ENCODE results near the gene PLPP4. TPM values are rescaled to one million over a fixed set of nuclear protein-coding genes. Genes with fewer than 3 reads are reported as not detected.

The PLPP4 gene
- polyA plus RNA-seq, 3 donors: not detected

DNA sequence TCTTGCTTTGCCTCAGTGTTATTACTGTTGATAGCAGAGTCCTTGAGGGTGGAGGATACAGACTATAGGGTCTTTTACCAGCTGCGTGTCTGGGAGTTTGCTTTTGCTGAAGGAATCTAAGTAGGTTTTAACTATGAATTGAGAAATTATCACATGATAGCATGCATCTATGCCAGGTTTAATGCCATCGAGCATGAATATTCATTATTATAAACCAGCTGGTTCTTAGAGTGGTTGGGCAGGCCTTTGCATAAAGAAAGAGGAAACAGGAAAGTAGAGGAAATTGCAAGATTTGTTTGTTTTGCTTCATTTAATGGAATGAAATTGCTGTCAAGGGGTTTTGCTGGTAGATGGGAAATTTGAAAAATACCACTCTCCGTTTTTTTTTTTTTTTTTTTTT, 70.7 kb downstream of the PLPP4 start:
- 100% methylated on average over 1 of the region's 3 CpGs for WGBS (ENCODE audit: insufficient coverage)
- H3K9ac ChIP-seq (ENCODE audit: insufficient read depth, low read length, poor library complexity, severe bottlenecking): no peak overlapping the region
- Mint-ChIP-seq H3K27ac (no peak overlapping the region), H3K9me3 (peaks cover 0 to 2% (median 0%) of the 10 kb centered on the region in 7 donors), H3K27me3 (ENCODE audit: low read depth in 3 of 3) (peaks cover 1 to 11% (median 7%) of the 10 kb centered on the region in 3 donors), H3K4me1 (no peaks in the 10 kb centered on the region), H3K36me3 (no peaks in the 10 kb centered on the region), H3K4me3 (no peak overlapping the region)
- no peak overlapping the region for H3K4me2 ChIP-seq (replicated peaks; ENCODE audit: extremely low read depth, low read length, poor library complexity, severe bottlenecking)
- intact Hi-C loops (cut with micrococcal nuclease): no loop called here
- H2AFZ ChIP-seq (ENCODE audit: insufficient read depth, low read depth, low read length, poor library complexity, severe bottlenecking): no peak overlapping the region
- no peak for DNase-seq
- no peaks in the 10 kb centered on the region for H3K4me1 ChIP-seq (ENCODE audit: control insufficient read depth in 1 of 2, insufficient read depth in 2 of 2, low read length in 2 of 2)
- no peak overlapping the region for H3K27ac ChIP-seq (ENCODE audit: low read depth in 1 of 2, low read length in 2 of 2)
- no peaks in the 10 kb centered on the region for H3K9me3 ChIP-seq (replicated peaks in 1 of 2; ENCODE audit: control insufficient read depth in 1 of 2, insufficient read depth in 1 of 2, low read length in 2 of 2)
- no peak overlapping the region for H3K4me3 ChIP-seq (replicated peaks in 1 of 3; ENCODE audit: low read depth in 2 of 3, low read length in 3 of 3)
- TF ChIP-seq, protein P1, sequence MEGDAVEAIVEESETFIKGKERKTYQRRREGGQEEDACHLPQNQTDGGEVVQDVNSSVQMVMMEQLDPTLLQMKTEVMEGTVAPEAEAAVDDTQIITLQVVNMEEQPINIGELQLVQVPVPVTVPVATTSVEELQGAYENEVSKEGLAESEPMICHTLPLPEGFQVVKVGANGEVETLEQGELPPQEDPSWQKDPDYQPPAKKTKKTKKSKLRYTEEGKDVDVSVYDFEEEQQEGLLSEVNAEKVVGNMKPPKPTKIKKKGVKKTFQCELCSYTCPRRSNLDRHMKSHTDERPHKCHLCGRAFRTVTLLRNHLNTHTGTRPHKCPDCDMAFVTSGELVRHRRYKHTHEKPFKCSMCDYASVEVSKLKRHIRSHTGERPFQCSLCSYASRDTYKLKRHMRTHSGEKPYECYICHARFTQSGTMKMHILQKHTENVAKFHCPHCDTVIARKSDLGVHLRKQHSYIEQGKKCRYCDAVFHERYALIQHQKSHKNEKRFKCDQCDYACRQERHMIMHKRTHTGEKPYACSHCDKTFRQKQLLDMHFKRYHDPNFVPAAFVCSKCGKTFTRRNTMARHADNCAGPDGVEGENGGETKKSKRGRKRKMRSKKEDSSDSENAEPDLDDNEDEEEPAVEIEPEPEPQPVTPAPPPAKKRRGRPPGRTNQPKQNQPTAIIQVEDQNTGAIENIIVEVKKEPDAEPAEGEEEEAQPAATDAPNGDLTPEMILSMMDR (IDR thresholded peaks at IDR 0.05): no peak
- no peaks in the 10 kb centered on the region for H3K79me2 ChIP-seq (ENCODE audit: insufficient read depth, low read length)
- no peaks in the 10 kb centered on the region for H3K27me3 ChIP-seq (ENCODE audit: control insufficient read depth in 2 of 2, insufficient read depth in 2 of 2, low read length in 2 of 2)
- no peaks in the 10 kb centered on the region for H3K36me3 ChIP-seq (replicated peaks in 1 of 2; ENCODE audit: control insufficient read depth in 1 of 2, insufficient read depth in 2 of 2, low read length in 2 of 2)
- no peaks in the 10 kb centered on the region for H4K20me1 ChIP-seq (ENCODE audit: insufficient read depth, low read length)

DNA sequence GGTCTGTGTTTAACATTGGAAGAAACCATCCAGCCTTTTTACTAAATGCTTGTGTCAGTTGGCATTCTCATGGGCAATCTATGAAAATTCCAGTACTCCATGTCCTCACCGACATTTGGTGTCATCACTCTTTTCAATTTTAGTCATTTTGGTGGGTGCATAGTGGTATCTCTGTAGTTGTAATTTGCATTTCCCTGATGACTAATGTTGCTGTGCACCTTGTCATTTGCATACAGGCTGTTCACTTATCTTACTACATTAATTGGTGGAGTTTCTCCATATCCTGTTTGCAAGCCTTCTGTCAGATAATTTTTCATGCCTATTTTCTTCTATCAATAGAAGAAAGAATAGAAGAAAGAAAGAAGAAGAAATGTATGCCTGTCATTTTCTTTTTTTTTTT, 73.7 kb downstream of the PLPP4 start:
- no peaks in the 10 kb centered on the region for H3K9me3 ChIP-seq (replicated peaks in 1 of 2; ENCODE audit: control insufficient read depth in 1 of 2, insufficient read depth in 1 of 2, low read length in 2 of 2)
- no peaks in the 10 kb centered on the region for H3K4me1 ChIP-seq (ENCODE audit: control insufficient read depth in 1 of 2, insufficient read depth in 2 of 2, low read length in 2 of 2)
- TF ChIP-seq, protein P1 (IDR thresholded peaks at IDR 0.05): no peak
- no peak overlapping the region for H3K27ac ChIP-seq (ENCODE audit: low read depth in 1 of 2, low read length in 2 of 2)
- intact Hi-C loops (cut with micrococcal nuclease): no loop called here
- Mint-ChIP-seq H3K4me3 (no peak overlapping the region), H3K27ac (no peak overlapping the region), H3K9me3 (peaks cover 0 to 2% (median 0%) of the 10 kb centered on the region in 7 donors), H3K4me1 (no peaks in the 10 kb centered on the region), H3K27me3 (ENCODE audit: low read depth in 3 of 3) (peaks cover 0 to 11% (median 4%) of the 10 kb centered on the region in 3 donors), H3K36me3 (no peaks in the 10 kb centered on the region)
- no peak for DNase-seq
- no peaks in the 10 kb centered on the region for H3K79me2 ChIP-seq (ENCODE audit: insufficient read depth, low read length)
- H4K20me1 ChIP-seq (ENCODE audit: insufficient read depth, low read length): no peaks in the 10 kb centered on the region
- no peak overlapping the region for H3K4me3 ChIP-seq (replicated peaks in 1 of 3; ENCODE audit: low read depth in 2 of 3, low read length in 3 of 3)
- no peak overlapping the region for H2AFZ ChIP-seq (ENCODE audit: insufficient read depth, low read depth, low read length, poor library complexity, severe bottlenecking)
- H3K4me2 ChIP-seq (replicated peaks; ENCODE audit: extremely low read depth, low read length, poor library complexity, severe bottlenecking): no peak overlapping the region
- H3K9ac ChIP-seq (ENCODE audit: insufficient read depth, low read length, poor library complexity, severe bottlenecking): no peak overlapping the region
- H3K27me3 ChIP-seq (ENCODE audit: control insufficient read depth in 2 of 2, insufficient read depth in 2 of 2, low read length in 2 of 2): no peaks in the 10 kb centered on the region
- no CpG with 5 or more reads among the region's 1 CpG for WGBS (ENCODE audit: insufficient coverage)
- no peaks in the 10 kb centered on the region for H3K36me3 ChIP-seq (replicated peaks in 1 of 2; ENCODE audit: control insufficient read depth in 1 of 2, insufficient read depth in 2 of 2, low read length in 2 of 2)

All from CD14-positive monocyte (primary cell).